Tibial nerve (tissue), 4 donors: ENCODE results near the gene GSE1.

ENCODE experiments used
- CTCF ChIP-seq, 5 experiments: fragments of 200-600 bp in 3 of 5; fragments of 450-650 bp in 2 of 5; sonication (generic) in 3 of 5; IDR thresholded peaks; one replicate each; pipeline ENCODE4 v1.5.1; 2016 to 2019; ENCODE audit warnings: antibody characterized with exemption in 5 of 5, mild to moderate bottlenecking in 3 of 5, moderate library complexity in 2 of 5
- EP300 ChIP-seq, 2 donors: sonication (generic); formaldehyde crosslinking; IDR thresholded peaks; one replicate each; pipeline ENCODE4 v1.6.1; 2017; ENCODE audit warnings: antibody characterized with exemption in 2 of 2, mild to moderate bottlenecking in 1 of 2

- TF ChIP-seq EP300 (IDR thresholded peaks at IDR 0.05) (no peak), CTCF (IDR thresholded peaks at IDR 0.05) (no peak)
These were observed 27.4 kb upstream of the GSE1 start for GRCh38 chr16:85585711-85586110.
